ENCODE results near the gene LRTM2. TPM values are rescaled to one million over a fixed set of nuclear protein-coding genes. Genes with fewer than 3 reads are reported as not detected.

Gene LRTM2
- total and polyA plus RNA-seq, 2 donors (not counting 1 experiment from before 2014, with no cell fraction given) = not detected

DNA sequence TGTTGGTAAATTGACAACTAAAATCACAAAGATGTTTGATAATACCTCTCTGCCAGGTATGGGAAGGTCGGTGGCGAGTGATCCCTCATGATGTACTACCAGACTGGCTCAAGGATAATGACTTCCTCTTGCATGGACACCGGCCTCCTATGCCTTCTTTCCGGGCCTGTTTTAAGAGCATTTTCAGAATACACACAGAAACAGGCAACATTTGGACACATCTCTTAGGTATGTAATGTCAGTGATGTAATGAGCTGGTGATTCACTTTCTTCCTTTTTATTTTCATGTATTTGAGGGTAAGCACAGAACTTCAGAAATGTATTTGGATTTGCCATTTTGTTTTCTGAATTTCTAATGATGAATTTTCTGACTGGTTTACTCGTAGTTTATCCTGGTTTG lies 42.6 kb upstream of the LRTM2 start:
- peaks cover 23% of the 10 kb centered on the region for H3K4me1 ChIP-seq (ENCODE audit: control insufficient read depth, extremely low read depth, insufficient read depth, low read length)
- peak overlapping the region; percentile 55 for H3K4me2 ChIP-seq (ENCODE audit: extremely low read depth, insufficient read depth, low read length)
- H3K27me3 ChIP-seq (ENCODE audit: control insufficient read depth, insufficient read depth, low read length) = no peaks in the 10 kb centered on the region
- H3K9me3 ChIP-seq (ENCODE audit: control insufficient read depth, insufficient read depth, low read depth, low read length) = no peaks in the 10 kb centered on the region
- peak; percentile 73 to 88 for DNase-seq (ENCODE audit: low read depth in 2 of 2)
- H3K4me3 ChIP-seq (replicated peaks in 1 of 4; ENCODE audit: control extremely low read depth in 1 of 4, insufficient read depth in 1 of 4, low read depth in 3 of 4, low read length in 4 of 4) = no peak overlapping the region
- TF ChIP-seq, protein P1, sequence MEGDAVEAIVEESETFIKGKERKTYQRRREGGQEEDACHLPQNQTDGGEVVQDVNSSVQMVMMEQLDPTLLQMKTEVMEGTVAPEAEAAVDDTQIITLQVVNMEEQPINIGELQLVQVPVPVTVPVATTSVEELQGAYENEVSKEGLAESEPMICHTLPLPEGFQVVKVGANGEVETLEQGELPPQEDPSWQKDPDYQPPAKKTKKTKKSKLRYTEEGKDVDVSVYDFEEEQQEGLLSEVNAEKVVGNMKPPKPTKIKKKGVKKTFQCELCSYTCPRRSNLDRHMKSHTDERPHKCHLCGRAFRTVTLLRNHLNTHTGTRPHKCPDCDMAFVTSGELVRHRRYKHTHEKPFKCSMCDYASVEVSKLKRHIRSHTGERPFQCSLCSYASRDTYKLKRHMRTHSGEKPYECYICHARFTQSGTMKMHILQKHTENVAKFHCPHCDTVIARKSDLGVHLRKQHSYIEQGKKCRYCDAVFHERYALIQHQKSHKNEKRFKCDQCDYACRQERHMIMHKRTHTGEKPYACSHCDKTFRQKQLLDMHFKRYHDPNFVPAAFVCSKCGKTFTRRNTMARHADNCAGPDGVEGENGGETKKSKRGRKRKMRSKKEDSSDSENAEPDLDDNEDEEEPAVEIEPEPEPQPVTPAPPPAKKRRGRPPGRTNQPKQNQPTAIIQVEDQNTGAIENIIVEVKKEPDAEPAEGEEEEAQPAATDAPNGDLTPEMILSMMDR (conservative IDR thresholded peaks at IDR 0.05 in 1 of 2, IDR thresholded peaks at IDR 0.05 in 1 of 2; ENCODE audit: low read depth in 1 of 2, low read length in 2 of 2) = no peak
- TF ChIP-seq EZH2 (IDR thresholded peaks at IDR 0.05; ENCODE audit: low read length, missing control alignments) = no peak
- H3K9ac ChIP-seq (ENCODE audit: insufficient read depth, low read length) = no peak overlapping the region
- peak overlapping the region; percentile 52 for H3K27ac ChIP-seq (ENCODE audit: insufficient read depth, low read length)
- no peaks in the 10 kb centered on the region for H3K79me2 ChIP-seq (ENCODE audit: control insufficient read depth, insufficient read depth, low read length)
- no peak overlapping the region for H2AFZ ChIP-seq (ENCODE audit: low read length)
- no peaks in the 10 kb centered on the region for H3K36me3 ChIP-seq (ENCODE audit: control insufficient read depth, insufficient read depth, low read length)
- no peaks in the 10 kb centered on the region for H4K20me1 ChIP-seq (ENCODE audit: control insufficient read depth, extremely low read depth, insufficient read depth, low read length)

DNA sequence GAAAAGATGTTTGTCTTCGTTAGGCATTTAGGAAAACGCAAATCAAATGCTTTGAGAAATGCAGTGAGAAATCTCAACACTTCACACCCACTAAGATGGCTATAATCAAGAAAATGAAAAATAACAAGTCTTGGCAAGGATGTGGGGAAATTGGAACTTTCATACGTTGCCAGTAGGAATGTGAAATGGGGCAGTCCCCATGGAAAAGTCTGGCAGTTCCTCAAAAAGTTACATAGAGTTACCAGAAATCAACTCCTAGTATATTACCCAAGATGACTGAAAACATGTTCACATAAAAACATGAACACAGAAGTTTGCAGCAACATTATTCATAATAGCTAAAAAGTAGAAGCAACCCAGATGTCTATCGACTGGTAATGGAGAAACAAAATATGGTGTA lies 41.5 kb upstream of the LRTM2 start:
- Histone ChIP-seq H3K79me2 (ENCODE audit: control insufficient read depth, insufficient read depth, low read length) (no peaks in the 10 kb centered on the region), H3K27me3 (ENCODE audit: control insufficient read depth, insufficient read depth, low read length) (no peaks in the 10 kb centered on the region), H2AFZ (ENCODE audit: low read length) (no peak overlapping the region), H4K20me1 (ENCODE audit: control insufficient read depth, extremely low read depth, insufficient read depth, low read length) (no peaks in the 10 kb centered on the region), H3K36me3 (ENCODE audit: control insufficient read depth, insufficient read depth, low read length) (no peaks in the 10 kb centered on the region), H3K9ac (ENCODE audit: insufficient read depth, low read length) (no peak overlapping the region), H3K4me1 (ENCODE audit: control insufficient read depth, extremely low read depth, insufficient read depth, low read length) (peaks cover 23% of the 10 kb centered on the region), H3K4me2 (ENCODE audit: extremely low read depth, insufficient read depth, low read length) (no peak overlapping the region), H3K27ac (ENCODE audit: insufficient read depth, low read length) (no peak overlapping the region), H3K4me3 (replicated peaks in 1 of 4; ENCODE audit: control extremely low read depth in 1 of 4, insufficient read depth in 1 of 4, low read depth in 3 of 4, low read length in 4 of 4) (no peak overlapping the region), H3K9me3 (ENCODE audit: control insufficient read depth, insufficient read depth, low read depth, low read length) (no peaks in the 10 kb centered on the region)
- TF ChIP-seq, protein P1 (conservative IDR thresholded peaks at IDR 0.05 in 1 of 2, IDR thresholded peaks at IDR 0.05 in 1 of 2; ENCODE audit: low read depth in 1 of 2, low read length in 2 of 2) = no peak
- no peak for TF ChIP-seq EZH2 (IDR thresholded peaks at IDR 0.05; ENCODE audit: low read length, missing control alignments)
- DNase-seq (ENCODE audit: low read depth in 2 of 2) = no peak

DNA sequence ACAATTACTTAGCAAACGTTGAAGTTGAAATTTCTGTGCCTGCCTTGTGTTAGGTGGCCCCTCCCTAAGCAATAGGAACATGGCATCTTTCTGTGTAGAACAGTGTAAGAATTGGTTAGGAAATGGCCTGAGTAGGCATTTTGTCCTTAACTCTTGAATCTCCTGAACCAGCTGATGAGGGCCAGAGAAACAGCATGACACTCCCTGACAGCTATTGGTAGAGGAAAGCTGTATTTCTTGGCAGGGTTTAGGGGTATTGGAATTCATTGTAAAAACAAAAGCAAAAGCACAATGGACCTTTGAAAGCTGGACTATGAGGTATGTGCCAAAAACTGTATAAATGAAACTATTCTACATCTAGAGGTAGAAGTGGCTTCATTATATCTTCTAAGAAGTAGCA lies 40.6 kb upstream of the LRTM2 start:
- no peaks in the 10 kb centered on the region for H3K9me3 ChIP-seq (ENCODE audit: control insufficient read depth, insufficient read depth, low read depth, low read length)
- no peaks in the 10 kb centered on the region for H4K20me1 ChIP-seq (ENCODE audit: control insufficient read depth, extremely low read depth, insufficient read depth, low read length)
- no peak overlapping the region for H3K9ac ChIP-seq (ENCODE audit: insufficient read depth, low read length)
- peaks cover 23% of the 10 kb centered on the region for H3K4me1 ChIP-seq (ENCODE audit: control insufficient read depth, extremely low read depth, insufficient read depth, low read length)
- no peak overlapping the region for H3K4me2 ChIP-seq (ENCODE audit: extremely low read depth, insufficient read depth, low read length)
- no peak for TF ChIP-seq EZH2 (IDR thresholded peaks at IDR 0.05; ENCODE audit: low read length, missing control alignments)
- TF ChIP-seq, protein P1 (conservative IDR thresholded peaks at IDR 0.05 in 1 of 2, IDR thresholded peaks at IDR 0.05 in 1 of 2; ENCODE audit: low read depth in 1 of 2, low read length in 2 of 2) = no peak
- no peak overlapping the region for H2AFZ ChIP-seq (ENCODE audit: low read length)
- peak; percentile 80 to 86 for DNase-seq (ENCODE audit: low read depth in 2 of 2)
- H3K79me2 ChIP-seq (ENCODE audit: control insufficient read depth, insufficient read depth, low read length) = no peaks in the 10 kb centered on the region
- H3K4me3 ChIP-seq (replicated peaks in 1 of 4; ENCODE audit: control extremely low read depth in 1 of 4, insufficient read depth in 1 of 4, low read depth in 3 of 4, low read length in 4 of 4) = no peak overlapping the region
- H3K36me3 ChIP-seq (ENCODE audit: control insufficient read depth, insufficient read depth, low read length) = no peaks in the 10 kb centered on the region
- H3K27ac ChIP-seq (ENCODE audit: insufficient read depth, low read length) = no peak overlapping the region
- H3K27me3 ChIP-seq (ENCODE audit: control insufficient read depth, insufficient read depth, low read length) = no peaks in the 10 kb centered on the region

Measured in fibroblast of lung (primary cell).